ENCODE measurements around the gene AFAP1. TPM values are rescaled to one million over a fixed set of nuclear protein-coding genes. Genes with fewer than 3 reads are reported as not detected.

The AFAP1 gene
- total RNA-seq, 2 experiments from 2014 or later = 5.8 to 5.9 TPM

DNA sequence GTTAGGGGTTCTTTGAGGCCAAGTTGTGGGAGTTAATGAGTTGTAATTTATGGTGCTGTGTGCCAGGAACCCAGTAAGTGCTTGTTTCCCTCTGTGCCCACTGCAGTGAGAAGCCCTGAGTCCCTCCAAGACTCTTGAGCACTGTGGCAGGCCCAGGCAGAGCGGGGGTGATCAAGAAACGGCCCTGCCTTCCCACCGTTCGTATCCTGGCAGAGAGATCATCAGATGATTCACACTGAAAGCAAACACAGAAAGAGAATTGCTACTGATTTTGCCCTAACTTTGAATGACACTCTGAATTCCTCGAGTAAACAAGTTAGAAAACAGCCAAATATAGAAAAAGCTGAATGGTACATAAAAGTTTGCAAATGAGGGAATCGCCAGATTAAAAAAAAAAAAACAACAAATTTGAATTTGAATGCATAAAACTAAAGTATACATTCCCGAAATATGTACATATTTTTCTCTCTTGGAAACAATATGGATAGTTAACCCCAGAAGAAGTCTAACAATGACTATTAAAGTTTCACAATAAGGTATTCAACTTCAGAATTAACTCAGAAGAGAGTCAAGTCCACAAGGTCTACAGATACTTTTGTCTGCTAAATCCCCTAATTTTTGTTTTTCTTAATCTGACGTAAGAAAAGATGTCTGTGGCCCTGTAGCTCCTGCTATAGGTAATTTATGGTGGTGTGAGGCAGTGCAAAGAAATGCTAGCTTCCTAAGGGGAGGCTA lies 71.8 kb downstream of the AFAP1 start:
- peak; percentile 43 for DNase-seq
- peaks cover 4% of the 10 kb centered on the region for H3K9me3 Mint-ChIP-seq (ENCODE audit: low read depth)
- peaks cover 8% of the 10 kb centered on the region for H3K36me3 Mint-ChIP-seq
- CTCF ChIA-PET = interaction anchor here (0.6 to 1.0 kb wide), 3 partner anchors 9 to 222 kb away, joined by 3 to 5 read pairs (median 3); no protein-coding TSS in a partner anchor
- ATAC-seq = no peak
- peak overlapping the region; percentile 77 for H3K27ac Mint-ChIP-seq
- no peak overlapping the region for H3K4me3 Mint-ChIP-seq
- H3K4me1 Mint-ChIP-seq = peaks cover 25% of the 10 kb centered on the region
- no peaks in the 10 kb centered on the region for H3K27me3 Mint-ChIP-seq

DNA sequence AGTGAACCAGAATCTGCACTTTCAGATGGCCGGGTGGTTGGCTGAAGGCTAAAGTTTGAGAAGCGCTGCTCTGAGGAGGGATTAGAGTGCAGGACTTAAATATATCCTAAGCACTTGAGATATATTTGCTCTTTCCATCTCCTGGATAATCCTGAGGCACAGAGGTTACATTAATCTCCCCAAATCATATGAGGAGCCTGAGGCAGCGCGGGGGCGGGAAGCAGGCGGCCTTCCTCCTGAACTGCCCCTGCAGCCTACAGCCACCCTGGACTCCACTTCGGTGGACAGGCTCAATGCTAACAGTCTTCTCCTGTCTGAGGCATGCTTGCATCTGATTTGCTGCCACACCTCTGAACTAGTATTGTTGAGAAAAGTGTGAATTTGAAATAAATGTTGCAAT lies 72.5 kb downstream of the AFAP1 start:
- Mint-ChIP-seq H3K27me3 (no peaks in the 10 kb centered on the region), H3K4me3 (no peak overlapping the region), H3K4me1 (peaks cover 25% of the 10 kb centered on the region), H3K9me3 (ENCODE audit: low read depth) (peaks cover 4% of the 10 kb centered on the region), H3K27ac (peak overlapping the region; percentile 77), H3K36me3 (peaks cover 8% of the 10 kb centered on the region)
- CTCF ChIA-PET = interaction anchor here (1.0 kb wide), 1 partner anchor 65 kb away, joined by 3 read pairs; no protein-coding TSS in a partner anchor
- no peak for DNase-seq
- no peak for ATAC-seq

DNA sequence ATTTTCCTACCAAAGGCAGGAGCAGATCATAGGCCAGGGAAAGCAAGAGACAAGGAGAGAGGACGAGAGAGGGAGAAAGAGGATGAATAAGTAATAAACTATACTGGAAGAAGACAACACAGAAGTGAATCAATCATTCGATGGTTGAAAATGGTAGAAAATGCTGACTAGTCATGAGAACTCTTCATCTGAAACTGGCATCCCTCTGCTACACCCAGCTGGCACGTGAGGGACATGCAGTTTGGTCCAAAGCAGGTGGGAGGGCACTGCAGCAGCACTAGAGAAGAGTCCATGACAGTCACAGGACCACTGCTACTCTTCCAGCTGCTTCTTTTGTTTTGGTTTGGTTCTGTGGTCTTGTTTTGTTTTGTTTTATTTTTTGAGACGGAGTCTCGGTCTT lies 74.1 kb downstream of the AFAP1 start:
- ATAC-seq (no peak), DNase-seq (no peak)
- Mint-ChIP-seq H3K4me1 (peaks cover 25% of the 10 kb centered on the region), H3K9me3 (ENCODE audit: low read depth) (peaks cover 4% of the 10 kb centered on the region), H3K36me3 (peaks cover 5% of the 10 kb centered on the region), H3K27ac (no peak overlapping the region), H3K4me3 (no peak overlapping the region), H3K27me3 (no peaks in the 10 kb centered on the region)
- CTCF ChIA-PET = interaction anchor here (1.6 to 2.9 kb wide), 4 partner anchors 9 to 73 kb away, joined by 4 to 10 read pairs (median 6); no protein-coding TSS in a partner anchor

DNA sequence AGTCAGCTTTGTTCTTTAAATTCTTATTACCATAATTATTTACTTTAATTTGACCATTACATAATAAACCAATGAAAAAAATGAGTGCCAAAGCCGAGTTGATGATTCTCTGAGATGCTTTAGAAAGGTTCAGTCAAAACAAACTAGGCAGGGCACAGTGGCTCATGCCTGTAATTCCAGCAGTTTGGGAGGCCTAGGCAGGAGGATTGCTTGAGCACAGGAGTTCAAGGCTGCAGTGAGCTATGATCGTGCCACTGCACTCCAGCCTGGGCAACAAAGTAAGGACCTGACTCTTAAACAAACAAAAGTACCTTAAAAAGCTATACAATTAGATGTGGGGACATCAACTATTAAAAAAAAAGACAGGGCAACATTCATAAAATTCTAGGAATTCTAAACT lies 75.0 kb downstream of the AFAP1 start:
- Mint-ChIP-seq H3K36me3 (peaks cover 5% of the 10 kb centered on the region), H3K4me3 (no peak overlapping the region), H3K27ac (no peak overlapping the region), H3K9me3 (ENCODE audit: low read depth) (peaks cover 4% of the 10 kb centered on the region), H3K4me1 (peaks cover 25% of the 10 kb centered on the region), H3K27me3 (no peaks in the 10 kb centered on the region)
- DNase-seq = no peak
- CTCF ChIA-PET = interaction anchor here (1.0 to 2.9 kb wide), 8 partner anchors 10 to 103 kb away, joined by 3 to 10 read pairs (median 6); partner anchors contain the start of gene AFAP1
- peak; percentile 8 for ATAC-seq

DNA sequence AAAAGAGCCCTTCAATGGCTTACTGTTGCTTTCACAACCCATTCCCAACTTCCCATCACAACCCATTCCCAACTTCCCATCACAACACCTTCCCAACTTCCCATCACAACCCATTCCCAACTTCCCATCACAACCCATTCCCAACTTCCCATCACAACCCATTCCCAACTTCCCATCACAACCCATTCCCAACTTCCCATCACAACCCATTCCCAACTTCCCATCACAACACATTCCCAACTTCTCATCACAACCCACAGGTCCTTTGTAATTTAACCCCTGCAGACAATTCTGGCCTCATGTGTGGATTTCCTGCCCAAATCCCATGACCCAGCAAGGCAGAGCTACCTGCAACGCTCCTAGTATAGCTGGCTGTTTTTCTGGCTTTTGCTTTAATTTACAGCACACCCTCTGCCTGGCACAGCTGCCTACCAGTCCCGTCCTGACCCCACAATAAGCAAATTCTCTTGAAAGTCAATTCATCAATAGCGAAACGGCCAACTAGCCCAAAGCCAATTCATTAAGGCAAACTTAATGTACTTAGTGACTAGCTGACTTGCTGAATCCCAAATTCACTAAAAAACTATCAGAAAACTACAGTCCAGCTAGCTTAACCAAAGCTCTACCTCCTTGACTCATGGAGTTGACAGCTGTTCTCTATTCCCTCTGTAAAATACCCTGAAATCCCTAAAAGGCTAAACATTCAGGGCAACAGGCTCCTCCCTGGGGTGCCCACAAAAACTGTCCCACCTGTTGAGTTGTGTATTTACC lies 75.6 kb downstream of the AFAP1 start:
- peaks cover 4% of the 10 kb centered on the region for H3K9me3 Mint-ChIP-seq (ENCODE audit: low read depth)
- CTCF ChIA-PET = interaction anchor here (0.7 to 2.9 kb wide), 10 partner anchors 11 to 104 kb away, joined by 3 to 10 read pairs (median 6); partner anchors contain the start of gene AFAP1
- peaks cover 5% of the 10 kb centered on the region for H3K36me3 Mint-ChIP-seq
- ATAC-seq (peak; percentile 56), DNase-seq (peak; percentile 55)
- no peak overlapping the region for H3K4me3 Mint-ChIP-seq
- peak overlapping the region; percentile 8 for H3K27ac Mint-ChIP-seq
- peaks cover 25% of the 10 kb centered on the region for H3K4me1 Mint-ChIP-seq
- no peaks in the 10 kb centered on the region for H3K27me3 Mint-ChIP-seq

DNA sequence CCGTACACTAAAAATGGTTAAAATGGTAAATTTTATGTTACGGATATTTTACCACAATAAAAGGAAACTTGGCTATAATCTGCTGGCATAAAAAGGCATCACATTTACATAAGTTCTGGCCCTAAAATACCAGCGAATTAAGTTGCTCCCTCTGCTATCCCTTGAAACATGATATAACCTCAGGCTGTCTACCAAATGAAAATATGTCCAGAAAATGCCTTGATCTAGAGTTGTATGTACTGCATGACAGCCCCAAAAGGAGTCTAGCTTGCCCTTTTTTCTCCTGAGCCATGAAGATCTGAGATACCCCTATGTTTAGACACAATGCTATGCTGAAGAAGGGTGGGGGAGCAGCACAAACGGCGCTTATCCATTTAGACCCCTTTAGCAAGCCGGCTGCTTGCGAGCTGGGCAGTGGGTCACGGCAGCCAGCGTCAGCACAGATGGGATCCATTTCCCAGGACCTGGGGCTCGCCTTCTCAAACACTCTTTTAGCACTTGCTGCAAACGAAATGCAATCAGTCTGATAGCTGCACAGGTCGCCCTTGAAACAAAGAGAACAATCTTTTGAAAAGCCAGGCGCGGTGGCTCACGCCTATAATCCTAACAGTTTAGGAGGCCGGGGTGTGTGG lies 77.0 kb downstream of the AFAP1 start:
- CTCF ChIA-PET = interaction anchor here (0.9 to 1.9 kb wide), 3 partner anchors 58 to 61 kb away, joined by 3 to 6 read pairs (median 3); no protein-coding TSS in a partner anchor
- Mint-ChIP-seq H3K4me1 (peaks cover 15% of the 10 kb centered on the region), H3K4me3 (no peak overlapping the region), H3K27ac (no peak overlapping the region), H3K36me3 (peaks cover 4% of the 10 kb centered on the region), H3K27me3 (no peaks in the 10 kb centered on the region), H3K9me3 (ENCODE audit: low read depth) (peaks cover 4% of the 10 kb centered on the region)
- DNase-seq = no peak
- no peak for ATAC-seq

DNA sequence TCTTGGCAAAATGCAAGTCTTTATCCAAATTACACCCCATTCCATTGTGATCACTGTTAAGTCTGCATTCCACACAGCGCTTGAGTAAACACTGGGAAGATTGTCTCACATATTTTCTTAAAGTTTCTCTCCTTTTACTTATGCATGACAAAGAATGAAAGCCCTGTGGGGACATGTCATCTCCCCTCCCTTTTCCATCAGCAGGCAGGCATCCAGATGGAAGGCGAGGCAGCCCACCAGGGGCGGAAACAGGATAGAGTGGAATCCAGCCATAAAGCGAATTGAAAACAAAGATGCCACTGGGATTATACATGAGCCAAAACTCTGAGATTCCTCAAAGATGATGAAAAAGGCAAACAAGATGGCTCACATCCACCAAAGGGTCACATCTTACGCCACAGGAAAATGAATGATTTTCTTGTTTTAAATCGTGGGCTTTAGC lies 78.2 kb downstream of the AFAP1 start:
- Mint-ChIP-seq H3K27ac (no peak overlapping the region), H3K4me3 (no peak overlapping the region), H3K9me3 (ENCODE audit: low read depth) (peaks cover 4% of the 10 kb centered on the region), H3K4me1 (peaks cover 21% of the 10 kb centered on the region), H3K27me3 (peaks cover 3% of the 10 kb centered on the region), H3K36me3 (peaks cover 4% of the 10 kb centered on the region)
- DNase-seq = no peak
- ATAC-seq = no peak
- CTCF ChIA-PET = interaction anchor here (0.9 kb wide), 1 partner anchor 57 kb away, joined by 3 read pairs; no protein-coding TSS in a partner anchor

DNA sequence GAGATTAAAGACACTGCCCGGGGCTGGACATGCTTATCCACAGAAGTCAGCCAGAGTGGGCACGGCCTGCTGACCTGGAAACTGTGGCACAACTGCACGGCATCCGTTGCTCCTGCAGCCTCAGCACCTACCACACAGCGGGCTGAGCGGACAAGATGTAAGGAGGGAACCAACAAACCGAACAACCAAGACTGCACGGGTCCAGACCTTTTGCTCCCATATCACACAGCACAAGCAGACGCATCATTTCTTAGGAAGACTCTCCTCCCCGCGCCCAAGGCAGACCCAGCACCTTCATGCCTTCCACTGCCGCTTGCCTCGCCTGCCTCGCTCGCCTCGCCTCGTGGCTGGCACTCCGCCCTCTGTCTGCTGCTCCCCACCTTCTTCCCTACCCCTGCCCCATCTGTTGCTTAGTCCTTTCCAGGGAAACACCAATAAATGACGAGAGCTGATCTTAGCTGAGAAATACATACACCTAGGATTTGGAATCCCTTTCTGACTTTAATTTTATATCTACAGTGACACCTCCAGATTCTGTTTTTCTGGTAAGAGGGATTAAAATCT lies 79.0 kb downstream of the AFAP1 start:
- ATAC-seq (no peak), DNase-seq (no peak)
- H3K4me3 Mint-ChIP-seq = no peak overlapping the region
- H3K36me3 Mint-ChIP-seq = peaks cover 4% of the 10 kb centered on the region
- H3K27ac Mint-ChIP-seq = no peak overlapping the region
- H3K4me1 Mint-ChIP-seq = peaks cover 27% of the 10 kb centered on the region
- peaks cover 3% of the 10 kb centered on the region for H3K27me3 Mint-ChIP-seq
- CTCF ChIA-PET = no interaction called here
- H3K9me3 Mint-ChIP-seq (ENCODE audit: low read depth) = peaks cover 4% of the 10 kb centered on the region

DNA sequence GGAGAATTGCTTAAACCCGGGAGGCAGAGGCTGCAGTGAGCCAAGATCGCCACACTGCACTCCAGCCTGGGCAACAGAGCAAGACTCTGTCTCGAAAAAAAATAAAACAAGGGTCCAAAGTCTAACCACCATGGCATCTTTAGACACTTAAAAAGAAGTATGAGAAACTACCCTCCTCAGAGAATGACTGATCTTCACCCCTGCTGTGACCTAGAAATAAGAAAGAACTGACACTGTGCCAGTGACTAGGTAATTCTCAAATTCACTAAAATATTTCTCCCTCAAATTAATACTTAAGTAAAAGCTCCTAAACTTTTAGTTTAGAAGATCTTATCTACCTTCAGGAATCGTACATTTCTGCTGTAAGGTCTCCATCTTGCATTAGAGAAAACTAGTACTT lies 80.3 kb downstream of the AFAP1 start:
- DNase-seq = no peak
- peaks cover 4% of the 10 kb centered on the region for H3K36me3 Mint-ChIP-seq
- H3K4me3 Mint-ChIP-seq = no peak overlapping the region
- CTCF ChIA-PET = interaction anchor here (1.1 to 1.3 kb wide), 2 partner anchors 15 to 17 kb away, joined by 3 to 4 read pairs; no protein-coding TSS in a partner anchor
- peaks cover 4% of the 10 kb centered on the region for H3K9me3 Mint-ChIP-seq (ENCODE audit: low read depth)
- no peak for ATAC-seq
- H3K27me3 Mint-ChIP-seq = peaks cover 4% of the 10 kb centered on the region
- peaks cover 40% of the 10 kb centered on the region for H3K4me1 Mint-ChIP-seq
- H3K27ac Mint-ChIP-seq = no peak overlapping the region

DNA sequence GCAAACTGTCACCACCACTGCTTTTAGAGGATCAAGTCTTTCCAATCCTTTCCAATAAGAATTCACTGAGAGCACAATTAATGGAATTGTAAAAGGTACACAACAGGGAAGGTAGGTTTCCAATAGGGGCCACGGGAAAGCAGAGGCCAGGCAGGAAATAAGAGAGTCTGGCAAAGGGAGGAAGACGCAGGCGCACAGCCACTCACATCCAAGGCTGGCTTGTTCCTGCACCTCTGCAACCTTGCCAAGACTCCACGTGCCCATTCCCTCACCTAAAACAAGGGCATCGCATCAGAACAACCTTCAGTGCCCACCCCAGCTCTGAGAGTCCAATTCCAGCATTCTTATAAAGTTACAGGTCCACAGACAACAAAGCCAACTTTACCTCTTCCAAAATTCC lies 81.2 kb downstream of the AFAP1 start:
- DNase-seq (no peak), ATAC-seq (no peak)
- Mint-ChIP-seq H3K4me1 (peaks cover 45% of the 10 kb centered on the region), H3K9me3 (ENCODE audit: low read depth) (no peaks in the 10 kb centered on the region), H3K4me3 (no peak overlapping the region), H3K36me3 (peaks cover 2% of the 10 kb centered on the region), H3K27me3 (peaks cover 10% of the 10 kb centered on the region), H3K27ac (no peak overlapping the region)
- CTCF ChIA-PET = interaction anchor here (1.1 to 1.3 kb wide), 2 partner anchors 15 to 18 kb away, joined by 3 to 4 read pairs; no protein-coding TSS in a partner anchor

DNA sequence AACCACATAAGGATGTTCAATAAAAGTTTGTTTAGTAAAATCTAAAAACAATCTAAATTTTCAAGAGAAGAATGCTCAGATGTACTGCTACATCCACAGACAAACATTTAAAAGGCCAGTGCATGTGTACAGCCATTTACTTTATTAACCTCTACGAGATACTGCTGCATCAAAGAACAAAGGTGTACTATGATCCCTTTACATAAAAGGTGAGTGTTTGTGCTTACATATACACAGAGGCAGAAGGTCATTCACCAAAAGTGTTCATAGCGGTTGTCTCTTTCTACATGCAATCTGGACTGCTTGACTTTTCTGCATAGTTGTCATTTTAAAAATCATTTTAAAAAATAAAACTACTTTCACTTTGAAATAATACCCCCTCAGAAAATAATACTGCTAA lies 81.7 kb downstream of the AFAP1 start:
- H3K4me3 Mint-ChIP-seq = no peak overlapping the region
- ATAC-seq = no peak
- H3K27me3 Mint-ChIP-seq = peaks cover 11% of the 10 kb centered on the region
- CTCF ChIA-PET = no interaction called here
- H3K9me3 Mint-ChIP-seq (ENCODE audit: low read depth) = no peaks in the 10 kb centered on the region
- H3K27ac Mint-ChIP-seq = no peak overlapping the region
- no peak for DNase-seq
- H3K4me1 Mint-ChIP-seq = peaks cover 46% of the 10 kb centered on the region
- peaks cover 4% of the 10 kb centered on the region for H3K36me3 Mint-ChIP-seq

DNA sequence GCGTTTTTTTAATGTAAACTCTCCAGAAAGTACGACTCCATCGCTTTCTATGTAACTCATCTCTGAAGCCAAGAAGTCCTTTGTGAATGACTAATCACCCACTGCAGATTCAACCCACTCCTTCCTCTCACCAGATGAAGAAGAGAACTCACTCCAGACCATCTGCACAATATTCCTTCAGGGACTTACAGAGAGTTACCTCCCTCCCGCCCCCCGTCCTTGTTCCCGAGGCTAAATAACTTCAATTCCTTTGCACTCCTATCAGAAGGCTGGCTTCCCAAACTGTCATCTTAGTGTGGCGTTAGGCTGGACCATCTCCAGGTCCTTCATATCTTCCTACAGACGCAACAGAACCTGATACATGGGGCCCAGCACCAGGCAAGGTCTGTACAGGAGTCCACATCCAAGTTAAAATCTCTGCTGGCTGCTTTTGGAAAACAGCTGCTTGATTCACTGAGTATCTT lies 82.4 kb downstream of the AFAP1 start:
- H3K36me3 Mint-ChIP-seq = peaks cover 4% of the 10 kb centered on the region
- ATAC-seq = peak; percentile 38
- CTCF ChIA-PET = interaction anchor here (4.2 kb wide), 1 partner anchor 12 kb away, joined by 23 read pairs; no protein-coding TSS in a partner anchor
- peaks cover 51% of the 10 kb centered on the region for H3K4me1 Mint-ChIP-seq
- peaks cover 11% of the 10 kb centered on the region for H3K27me3 Mint-ChIP-seq
- H3K27ac Mint-ChIP-seq = no peak overlapping the region
- H3K9me3 Mint-ChIP-seq (ENCODE audit: low read depth) = no peaks in the 10 kb centered on the region
- H3K4me3 Mint-ChIP-seq = no peak overlapping the region
- DNase-seq = no peak
